ENCODE results near the gene RFX3. TPM values are rescaled to one million over a fixed set of nuclear protein-coding genes. Genes with fewer than 3 reads are reported as not detected.

Gene RFX3
- total RNA-seq, result 10 to 100 TPM in 1 of 2 donors, 1 to 10 TPM in 1; 8.7 to 19.8 TPM

- H3K4me1 Mint-ChIP-seq, result peaks cover 19% of the 10 kb centered on the region
- H3K27ac Mint-ChIP-seq, result peak within 1 kb of the TSS; percentile 98
- H3K9me3 Mint-ChIP-seq, result no peaks in the 10 kb centered on the region
- ATAC-seq (replicated peaks), result peak; percentile 64
- H3K36me3 Mint-ChIP-seq (ENCODE audit: low read depth), result peaks cover 52% of the 10 kb centered on the region
- H3K27me3 Mint-ChIP-seq, result no peaks in the 10 kb centered on the region
- H3K4me3 Mint-ChIP-seq, result peak within 1 kb of the TSS; percentile 95
Measured at GRCh38 chr9:3525836-3526164, at the start of gene RFX3. Gene RFX3 (minus strand): TSS chr9:3526001. CDS start chr9:3395588, 130,413 bp downstream.

DNA sequence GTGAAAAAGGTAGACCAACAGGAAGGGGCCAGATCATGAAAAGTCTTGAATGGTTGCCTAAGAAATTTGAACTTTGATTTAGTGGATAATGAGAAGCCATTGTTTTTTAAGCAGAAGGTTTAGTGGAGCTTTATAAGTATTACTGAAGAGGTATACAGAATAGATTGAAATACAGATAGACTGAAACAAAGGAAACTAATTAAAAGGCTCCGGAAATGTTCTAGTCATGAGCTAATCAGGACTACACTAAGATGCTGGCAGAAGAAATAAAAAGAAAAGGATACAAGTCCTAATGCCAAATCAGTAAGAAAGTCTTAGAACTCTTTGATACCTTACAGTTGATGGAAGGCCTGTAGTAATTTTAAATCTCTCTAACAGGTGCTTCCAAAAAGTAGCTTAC is 45.7 kb upstream of the RFX3 start:
- no peak for ATAC-seq (replicated peaks)
- Mint-ChIP-seq H3K36me3 (ENCODE audit: low read depth) (no peaks in the 10 kb centered on the region), H3K27ac (no peak overlapping the region), H3K9me3 (no peaks in the 10 kb centered on the region), H3K4me1 (no peaks in the 10 kb centered on the region), H3K4me3 (no peak overlapping the region), H3K27me3 (no peaks in the 10 kb centered on the region)

GRCh38 chr9:3569529-3569928 is 43.7 kb upstream of the RFX3 start:
- Mint-ChIP-seq H3K4me3 (no peak overlapping the region), H3K4me1 (no peaks in the 10 kb centered on the region), H3K27me3 (no peaks in the 10 kb centered on the region), H3K9me3 (no peaks in the 10 kb centered on the region), H3K27ac (no peak overlapping the region), H3K36me3 (ENCODE audit: low read depth) (no peaks in the 10 kb centered on the region)
- peak; percentile 60 for ATAC-seq (replicated peaks)

DNA sequence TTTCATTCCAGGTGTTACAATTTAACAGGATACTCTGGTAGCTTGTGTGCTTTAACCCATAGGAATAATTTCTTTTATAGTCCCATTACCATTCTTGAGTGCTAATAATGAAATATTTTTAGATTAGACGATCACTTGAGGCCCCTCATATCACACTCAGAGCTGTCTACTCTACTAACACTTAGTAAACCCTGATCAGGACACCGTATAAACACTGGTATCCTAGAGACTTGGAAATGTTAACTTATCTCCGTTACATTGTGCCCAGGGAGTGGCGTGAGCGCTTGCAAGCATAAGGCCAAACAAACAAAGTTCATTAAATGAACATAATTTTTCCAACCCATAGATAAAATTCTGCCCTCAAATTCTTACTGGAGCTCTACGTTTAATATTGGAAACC is 42.2 kb upstream of the RFX3 start:
- no peaks in the 10 kb centered on the region for H3K27me3 Mint-ChIP-seq
- no peaks in the 10 kb centered on the region for H3K36me3 Mint-ChIP-seq (ENCODE audit: low read depth)
- H3K9me3 Mint-ChIP-seq, result no peaks in the 10 kb centered on the region
- H3K27ac Mint-ChIP-seq, result no peak overlapping the region
- no peak for ATAC-seq (replicated peaks)
- no peaks in the 10 kb centered on the region for H3K4me1 Mint-ChIP-seq
- no peak overlapping the region for H3K4me3 Mint-ChIP-seq

DNA sequence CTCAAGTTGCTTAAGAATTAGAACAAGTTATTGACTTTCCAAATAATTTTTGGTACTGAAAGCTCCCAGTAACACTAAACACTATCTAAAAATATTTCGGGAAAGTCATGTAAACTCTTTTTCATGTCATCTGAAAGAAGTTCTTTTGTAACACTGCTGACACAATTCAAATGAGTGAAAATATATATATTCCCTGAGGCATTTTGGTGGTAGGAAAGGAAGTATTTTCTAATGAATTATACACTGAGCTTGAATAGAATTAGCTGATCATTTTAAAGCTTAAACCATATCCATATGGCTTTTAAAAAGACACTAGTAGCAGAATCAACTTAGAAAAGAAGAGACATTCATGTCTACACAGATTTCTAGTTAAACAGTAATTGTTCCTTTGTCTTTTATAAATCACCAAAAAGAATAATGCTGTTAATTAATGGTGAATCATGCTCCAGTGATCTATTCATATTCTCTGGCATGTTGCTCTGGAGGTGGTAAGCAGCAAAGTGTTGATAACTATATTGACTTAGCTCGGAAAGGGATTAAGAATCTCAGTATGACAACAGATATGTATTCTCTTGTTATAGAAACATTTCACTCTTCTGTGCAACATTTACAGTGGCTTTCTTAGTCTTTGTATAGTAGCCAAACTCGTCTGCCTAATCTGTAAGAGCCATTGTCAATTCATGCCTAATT is 27.4 kb upstream of the RFX3 start:
- peaks cover 4% of the 10 kb centered on the region for H3K4me1 Mint-ChIP-seq
- H3K27ac Mint-ChIP-seq, result no peak overlapping the region
- ATAC-seq (replicated peaks), result no peak
- H3K9me3 Mint-ChIP-seq, result no peaks in the 10 kb centered on the region
- H3K4me3 Mint-ChIP-seq, result no peak overlapping the region
- peaks cover 48% of the 10 kb centered on the region for H3K36me3 Mint-ChIP-seq (ENCODE audit: low read depth)
- H3K27me3 Mint-ChIP-seq, result no peaks in the 10 kb centered on the region

DNA sequence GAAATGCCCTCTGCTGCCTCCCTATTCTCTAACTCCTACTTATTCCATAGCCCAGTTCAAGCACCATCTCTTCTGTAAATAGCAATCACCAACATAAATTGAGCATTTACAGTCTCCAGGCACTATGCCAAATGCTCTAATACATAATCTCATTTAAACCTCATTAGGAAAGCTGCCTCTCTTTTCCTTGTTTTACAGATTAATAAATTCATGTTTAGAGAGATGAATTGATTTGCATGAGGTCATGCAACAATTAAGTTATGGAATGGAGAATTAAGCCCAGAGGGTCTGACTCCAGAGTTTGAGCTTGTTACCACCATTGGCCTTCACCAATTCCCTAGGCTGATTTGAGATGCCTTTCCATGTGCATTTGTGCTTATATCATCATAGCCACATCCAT is 23.4 kb upstream of the RFX3 start:
- Mint-ChIP-seq H3K4me3 (no peak overlapping the region), H3K27me3 (no peaks in the 10 kb centered on the region)
- no peak for ATAC-seq (replicated peaks)

DNA sequence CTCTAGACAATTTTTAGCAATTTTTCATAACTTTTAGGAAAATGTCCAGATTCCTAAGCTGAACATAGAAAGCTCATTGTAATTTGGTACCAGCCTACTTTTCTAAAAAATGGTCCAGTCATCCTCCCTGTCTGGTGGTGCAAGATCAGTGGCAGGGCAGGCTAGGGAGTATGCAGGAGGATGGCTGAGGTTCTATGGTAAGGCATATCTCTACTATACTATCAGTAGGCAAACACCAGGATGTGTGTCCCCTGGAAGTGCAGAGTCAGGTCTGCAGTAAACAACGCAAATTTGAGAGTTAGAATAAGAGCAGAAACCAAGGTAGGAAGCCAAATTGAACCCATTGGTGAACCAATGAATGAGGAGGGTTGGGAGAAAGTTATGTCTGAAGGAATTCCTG is 22.8 kb upstream of the RFX3 start:
- Mint-ChIP-seq H3K27ac (no peak overlapping the region), H3K4me1 (peaks cover 5% of the 10 kb centered on the region), H3K9me3 (no peaks in the 10 kb centered on the region), H3K4me3 (no peak overlapping the region), H3K36me3 (ENCODE audit: low read depth) (peaks cover 24% of the 10 kb centered on the region), H3K27me3 (no peaks in the 10 kb centered on the region)
- no peak for ATAC-seq (replicated peaks)

More for the DNA sequence above, 23.4 kb upstream of the RFX3 start:
- Mint-ChIP-seq H3K36me3 (ENCODE audit: low read depth) (peaks cover 29% of the 10 kb centered on the region), H3K27ac (no peak overlapping the region), H3K9me3 (no peaks in the 10 kb centered on the region), H3K4me1 (peaks cover 5% of the 10 kb centered on the region)

DNA sequence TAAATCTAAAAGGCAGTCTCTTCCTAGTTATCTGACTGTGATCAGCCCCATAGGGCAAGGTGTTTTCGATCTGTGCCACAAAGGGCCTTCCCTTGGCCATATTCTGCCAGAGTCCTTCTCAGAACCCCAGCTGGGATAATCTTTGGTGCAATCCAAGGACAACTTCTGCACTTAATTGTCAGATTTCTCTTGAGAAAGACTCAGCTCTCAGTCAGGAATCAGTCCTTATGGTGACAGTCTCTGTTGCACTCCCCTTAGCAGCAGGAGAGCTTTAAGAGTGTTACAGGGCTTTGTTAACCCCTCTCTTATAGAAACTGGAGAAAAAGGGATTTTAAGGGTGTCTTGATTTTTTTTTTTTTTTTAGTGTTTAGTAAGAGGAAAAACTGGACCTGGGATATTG is 15.4 kb upstream of the RFX3 start:
- Mint-ChIP-seq H3K36me3 (ENCODE audit: low read depth) (no peaks in the 10 kb centered on the region), H3K27me3 (no peaks in the 10 kb centered on the region), H3K4me1 (no peaks in the 10 kb centered on the region), H3K9me3 (no peaks in the 10 kb centered on the region), H3K27ac (no peak overlapping the region), H3K4me3 (no peak overlapping the region)
- ATAC-seq (replicated peaks), result no peak

- peak; percentile 49 for ATAC-seq (replicated peaks)
- H3K36me3 Mint-ChIP-seq (ENCODE audit: low read depth), result no peaks in the 10 kb centered on the region
- peaks cover 15% of the 10 kb centered on the region for H3K4me1 Mint-ChIP-seq
- H3K27ac Mint-ChIP-seq, result peak overlapping the region; percentile 47
- H3K27me3 Mint-ChIP-seq, result no peaks in the 10 kb centered on the region
- peak overlapping the region; percentile 25 for H3K4me3 Mint-ChIP-seq
- no peaks in the 10 kb centered on the region for H3K9me3 Mint-ChIP-seq
Measured at GRCh38 chr9:3534614-3535404, 9.0 kb upstream of the RFX3 start.

- no peak for ATAC-seq (replicated peaks)
- H3K4me1 Mint-ChIP-seq, result peaks cover 24% of the 10 kb centered on the region
- H3K36me3 Mint-ChIP-seq (ENCODE audit: low read depth), result peaks cover 14% of the 10 kb centered on the region
- H3K27me3 Mint-ChIP-seq, result no peaks in the 10 kb centered on the region
- no peak overlapping the region for H3K27ac Mint-ChIP-seq
- no peak overlapping the region for H3K4me3 Mint-ChIP-seq
- no peaks in the 10 kb centered on the region for H3K9me3 Mint-ChIP-seq
Measured at GRCh38 chr9:3532158-3532557, 6.4 kb upstream of the RFX3 start.

- Mint-ChIP-seq H3K4me1 (peaks cover 13% of the 10 kb centered on the region), H3K36me3 (ENCODE audit: low read depth) (peaks cover 44% of the 10 kb centered on the region), H3K27ac (peak overlapping the region; percentile 98), H3K27me3 (no peaks in the 10 kb centered on the region), H3K9me3 (no peaks in the 10 kb centered on the region), H3K4me3 (peak overlapping the region; percentile 95)
- peak; percentile 8 for ATAC-seq (replicated peaks)
Measured at GRCh38 chr9:3528451-3528850, 2.6 kb upstream of the RFX3 start.

DNA sequence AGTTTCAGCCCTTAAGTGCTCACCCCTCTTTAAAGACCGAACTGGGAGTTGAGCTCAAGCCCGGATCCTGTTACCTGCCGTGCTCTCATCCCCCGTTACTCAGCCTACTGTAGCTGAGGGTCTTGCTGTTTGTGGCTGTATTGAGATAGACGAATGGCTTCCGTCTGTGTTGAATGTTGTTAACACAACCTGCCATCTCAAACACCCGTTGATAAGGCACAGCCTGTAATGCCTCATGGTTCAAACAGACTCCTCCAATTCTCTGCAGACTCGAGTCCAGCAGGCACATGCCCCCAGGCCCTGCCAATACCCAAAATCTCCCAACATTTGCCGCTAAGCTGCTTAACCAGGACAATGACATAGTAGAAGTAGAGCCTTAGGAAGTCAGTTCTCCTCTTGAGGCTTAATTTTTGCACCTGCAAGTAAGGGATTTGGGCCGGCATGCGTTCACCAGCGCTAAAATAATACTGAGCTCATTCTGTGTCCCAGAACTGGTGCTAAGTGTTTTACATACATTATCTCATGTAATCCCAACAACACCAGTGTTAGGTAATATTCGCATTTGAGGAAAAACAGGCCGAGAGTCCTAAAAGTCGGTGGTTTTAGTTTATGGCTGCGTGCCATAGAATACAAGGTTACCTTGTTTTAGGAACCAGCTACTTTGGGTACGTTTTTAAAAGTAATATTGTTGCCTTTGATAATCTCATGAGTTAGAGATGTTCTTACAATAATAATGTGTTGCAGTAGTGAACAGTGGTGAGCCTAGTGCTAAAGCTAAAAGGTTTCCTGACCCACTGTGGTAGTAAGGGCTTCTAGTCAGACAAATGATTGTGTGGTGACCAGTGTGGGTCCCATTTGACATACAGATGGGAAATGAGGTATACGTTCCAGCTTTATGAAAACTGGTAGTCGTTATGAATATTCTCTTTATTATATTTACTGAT is 1.5 kb upstream of the RFX3 start:
- Mint-ChIP-seq H3K36me3 (ENCODE audit: low read depth) (peaks cover 52% of the 10 kb centered on the region), H3K9me3 (no peaks in the 10 kb centered on the region), H3K4me3 (peak overlapping the region; percentile 95), H3K4me1 (peaks cover 17% of the 10 kb centered on the region), H3K27ac (peak overlapping the region; percentile 98), H3K27me3 (no peaks in the 10 kb centered on the region)
- peak; percentile 1 for ATAC-seq (replicated peaks)

DNA sequence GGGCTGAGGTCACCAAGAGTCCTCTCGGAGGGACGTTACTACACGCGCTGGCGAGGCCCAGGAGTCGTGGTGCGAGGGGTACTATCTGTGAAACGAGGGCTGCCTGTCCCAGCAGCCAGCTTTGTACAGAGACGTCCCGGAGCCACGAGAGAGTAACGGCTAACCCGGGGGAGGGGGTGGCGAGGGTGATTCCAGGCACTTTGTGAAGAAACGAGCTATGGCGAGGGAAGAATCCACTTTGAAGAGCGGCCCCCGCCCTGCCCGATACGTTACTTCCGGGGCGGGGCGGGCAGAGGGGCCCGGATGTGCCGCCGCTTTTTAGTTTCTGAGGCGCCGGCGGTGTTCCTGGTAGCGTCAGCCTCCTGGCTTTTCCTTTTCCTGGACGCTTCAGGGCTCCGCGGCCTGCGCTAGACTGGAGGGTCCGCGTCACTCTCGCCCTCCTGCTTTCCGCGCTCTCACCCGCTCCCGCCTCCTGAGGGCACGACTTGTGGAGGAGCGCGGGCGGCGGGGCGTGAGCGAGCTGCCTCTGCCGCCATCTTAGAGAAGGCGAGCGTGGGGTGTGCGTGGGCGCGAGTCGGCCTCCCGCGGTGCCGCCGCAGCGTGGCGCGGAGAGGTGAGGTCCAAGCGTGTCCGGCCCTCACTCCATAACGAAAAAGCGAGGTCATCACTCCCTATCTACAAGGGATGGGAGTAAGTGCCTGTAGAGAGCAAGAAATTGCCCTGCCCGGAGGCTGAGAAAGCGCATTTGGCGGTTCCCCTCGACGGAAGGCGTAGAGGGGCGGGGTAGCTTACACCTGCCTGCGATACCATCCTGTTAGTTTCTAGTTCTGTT is 580 bp upstream of the RFX3 start:
- Mint-ChIP-seq H3K27me3 (no peaks in the 10 kb centered on the region), H3K36me3 (ENCODE audit: low read depth) (peaks cover 52% of the 10 kb centered on the region), H3K9me3 (no peaks in the 10 kb centered on the region), H3K27ac (peak overlapping the region; percentile 98), H3K4me1 (peaks cover 19% of the 10 kb centered on the region), H3K4me3 (peak overlapping the region; percentile 95)
- ATAC-seq (replicated peaks), result peak; percentile 68
